Erythroblast (primary cell): Measurements from ENCODE around the gene RBM19.

ENCODE experiments used
- GATA1 ChIP-seq: IDR thresholded peaks from 2 replicates; pipeline ENCODE4 v1.6.1; 2011; ENCODE audit warnings: low read depth, mild to moderate bottlenecking, control low read depth, low read length, moderate library complexity
- POLR2A ChIP-seq: IDR thresholded peaks from 2 replicates; pipeline ENCODE4 v1.6.1; 2011; ENCODE audit warnings: mild to moderate bottlenecking, low read length

DNA sequence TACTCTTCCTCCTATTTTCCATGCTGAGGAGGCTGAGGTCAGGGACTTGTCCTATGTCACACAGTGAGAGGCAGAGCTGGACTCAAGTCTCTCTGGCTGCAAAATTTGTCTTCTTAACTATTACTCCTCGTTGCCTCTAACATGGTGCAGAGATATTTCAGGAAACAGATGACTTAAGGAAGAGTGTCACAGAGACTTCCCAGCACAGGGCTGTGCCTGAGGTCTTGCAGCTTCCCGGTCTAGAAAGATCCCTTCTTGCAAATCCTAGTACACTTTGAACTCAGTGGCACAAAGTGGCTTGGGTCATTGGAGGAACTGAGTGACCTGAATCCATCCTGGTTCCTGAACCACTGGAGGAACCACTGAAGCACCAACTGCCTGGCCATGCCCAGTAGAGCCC lies 17.1 kb upstream of the RBM19 start:
- no peak for TF ChIP-seq POLR2A
- TF ChIP-seq GATA1 = no peak
